ENCODE measurements around the gene CALML5.

Gene CALML5

GRCh38 chr10:5507649-5508131 lies 8.3 kb upstream of the CALML5 start:
- Histone ChIP-seq H3K79me2 (ENCODE audit: insufficient read depth, low read length) (no peaks in the 10 kb centered on the region), H3K9ac (ENCODE audit: low read depth, low read length, poor library complexity, severe bottlenecking) (no peak overlapping the region), H3K4me3 (ENCODE audit: low read length, poor library complexity, severe bottlenecking) (no peak overlapping the region), H3K4me1 (ENCODE audit: insufficient read depth, low read length, poor library complexity, severe bottlenecking) (no peaks in the 10 kb centered on the region), H3F3A (ENCODE audit: low read depth) (no peaks in the 10 kb centered on the region), H4K20me1 (ENCODE audit: insufficient read depth, low read length, poor library complexity, severe bottlenecking) (no peaks in the 10 kb centered on the region), H2AFZ (ENCODE audit: low read length) (no peak overlapping the region), H3K9me2 (replicated peaks; ENCODE audit: low read depth, low read length) (no peaks in the 10 kb centered on the region), H3K4me2 (ENCODE audit: low read depth, low read length, poor library complexity, severe bottlenecking) (no peak overlapping the region), H3K27me3 (ENCODE audit: insufficient read depth, low read length, poor library complexity, severe bottlenecking) (no peaks in the 10 kb centered on the region), H3K9me3 (ENCODE audit: insufficient read depth, low read depth, low read length) (no peaks in the 10 kb centered on the region), H3K36me3 (ENCODE audit: insufficient read depth, low read length) (no peaks in the 10 kb centered on the region)
- TF ChIP-seq CTCF (conservative IDR thresholded peaks at IDR 0.05; ENCODE audit: low read length) = no peak
- TF ChIP-seq EZH2phosphoT487 (IDR thresholded peaks at IDR 0.05; ENCODE audit: borderline replicate concordance) = no peak

GRCh38 chr10:5506751-5507648 lies 7.6 kb upstream of the CALML5 start:
- H3K4me2 ChIP-seq (ENCODE audit: low read depth, low read length, poor library complexity, severe bottlenecking) = no peak overlapping the region
- no peaks in the 10 kb centered on the region for H3K36me3 ChIP-seq (ENCODE audit: insufficient read depth, low read length)
- H4K20me1 ChIP-seq (ENCODE audit: insufficient read depth, low read length, poor library complexity, severe bottlenecking) = no peaks in the 10 kb centered on the region
- H3K4me1 ChIP-seq (ENCODE audit: insufficient read depth, low read length, poor library complexity, severe bottlenecking) = no peaks in the 10 kb centered on the region
- no peaks in the 10 kb centered on the region for H3K79me2 ChIP-seq (ENCODE audit: insufficient read depth, low read length)
- H3K9ac ChIP-seq (ENCODE audit: low read depth, low read length, poor library complexity, severe bottlenecking) = no peak overlapping the region
- H3K4me3 ChIP-seq (ENCODE audit: low read length, poor library complexity, severe bottlenecking) = no peak overlapping the region
- no peaks in the 10 kb centered on the region for H3K9me3 ChIP-seq (ENCODE audit: insufficient read depth, low read depth, low read length)
- no peaks in the 10 kb centered on the region for H3K9me2 ChIP-seq (replicated peaks; ENCODE audit: low read depth, low read length)
- no peaks in the 10 kb centered on the region for H3K27me3 ChIP-seq (ENCODE audit: insufficient read depth, low read length, poor library complexity, severe bottlenecking)
- H3F3A ChIP-seq (ENCODE audit: low read depth) = no peaks in the 10 kb centered on the region
- TF ChIP-seq EZH2phosphoT487 (IDR thresholded peaks at IDR 0.05; ENCODE audit: borderline replicate concordance) (no peak), CTCF (conservative IDR thresholded peaks at IDR 0.05; ENCODE audit: low read length) (no peak)
- H2AFZ ChIP-seq (ENCODE audit: low read length) = no peak overlapping the region

DNA sequence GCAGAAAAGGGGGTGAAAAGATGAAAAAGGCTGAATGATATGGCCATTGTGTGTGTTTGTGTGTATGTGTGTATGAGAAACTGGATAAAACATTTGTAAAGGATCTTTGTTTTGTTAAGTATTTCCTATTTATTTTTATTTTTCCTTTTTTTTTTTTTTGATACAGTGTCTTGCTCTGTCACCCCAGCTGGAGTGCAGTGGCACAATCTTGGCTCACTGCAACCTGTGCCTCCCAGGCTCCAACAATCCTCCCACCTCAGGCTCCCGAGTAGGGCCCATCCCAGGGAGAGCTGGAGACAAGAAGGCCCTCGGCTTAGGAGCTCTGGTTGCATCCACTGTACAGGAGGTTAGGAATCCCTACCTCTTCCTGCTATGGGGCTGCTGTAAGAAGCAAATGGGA lies 6.9 kb upstream of the CALML5 start:
- no peaks in the 10 kb centered on the region for H3K27me3 ChIP-seq (ENCODE audit: insufficient read depth, low read length, poor library complexity, severe bottlenecking)
- no peak overlapping the region for H3K4me3 ChIP-seq (ENCODE audit: low read length, poor library complexity, severe bottlenecking)
- H4K20me1 ChIP-seq (ENCODE audit: insufficient read depth, low read length, poor library complexity, severe bottlenecking) = no peaks in the 10 kb centered on the region
- no peaks in the 10 kb centered on the region for H3K9me2 ChIP-seq (replicated peaks; ENCODE audit: low read depth, low read length)
- H3K9ac ChIP-seq (ENCODE audit: low read depth, low read length, poor library complexity, severe bottlenecking) = no peak overlapping the region
- H3K79me2 ChIP-seq (ENCODE audit: insufficient read depth, low read length) = no peaks in the 10 kb centered on the region
- no peak overlapping the region for H3K4me2 ChIP-seq (ENCODE audit: low read depth, low read length, poor library complexity, severe bottlenecking)
- TF ChIP-seq CTCF (conservative IDR thresholded peaks at IDR 0.05; ENCODE audit: low read length) = no peak
- no peak for TF ChIP-seq EZH2phosphoT487 (IDR thresholded peaks at IDR 0.05; ENCODE audit: borderline replicate concordance)
- no peaks in the 10 kb centered on the region for H3K4me1 ChIP-seq (ENCODE audit: insufficient read depth, low read length, poor library complexity, severe bottlenecking)
- H3K9me3 ChIP-seq (ENCODE audit: insufficient read depth, low read depth, low read length) = no peaks in the 10 kb centered on the region
- H3F3A ChIP-seq (ENCODE audit: low read depth) = no peaks in the 10 kb centered on the region
- no peak overlapping the region for H2AFZ ChIP-seq (ENCODE audit: low read length)
- H3K36me3 ChIP-seq (ENCODE audit: insufficient read depth, low read length) = no peaks in the 10 kb centered on the region
